ENCODE measurements around the gene GGTLC1.

GGTLC1 gene

GRCh38 chr20:23966298-23966697 lies 22.3 kb downstream of the GGTLC1 start:
- Histone ChIP-seq H3K36me3 (ENCODE audit: insufficient read depth, low read length) (no peaks in the 10 kb centered on the region), H3K4me1 (ENCODE audit: insufficient read depth, low read length) (no peaks in the 10 kb centered on the region), H3K9ac (ENCODE audit: low read depth, low read length) (no peak overlapping the region), H3K9me3 (ENCODE audit: control insufficient read depth, insufficient read depth, low read length) (peaks cover 7% of the 10 kb centered on the region)

GRCh38 chr20:23963941-23964340 lies 24.6 kb downstream of the GGTLC1 start:
- peaks cover 11% of the 10 kb centered on the region for H3K9me3 ChIP-seq (ENCODE audit: control insufficient read depth, insufficient read depth, low read length)
- no peak overlapping the region for H3K9ac ChIP-seq (ENCODE audit: low read depth, low read length)
- no peaks in the 10 kb centered on the region for H3K36me3 ChIP-seq (ENCODE audit: insufficient read depth, low read length)
- no peaks in the 10 kb centered on the region for H3K4me1 ChIP-seq (ENCODE audit: insufficient read depth, low read length)

GRCh38 chr20:23962272-23962671 lies 26.3 kb downstream of the GGTLC1 start:
- Histone ChIP-seq H3K9ac (ENCODE audit: low read depth, low read length) (no peak overlapping the region), H3K36me3 (ENCODE audit: insufficient read depth, low read length) (no peaks in the 10 kb centered on the region), H3K4me1 (ENCODE audit: insufficient read depth, low read length) (no peaks in the 10 kb centered on the region), H3K9me3 (ENCODE audit: control insufficient read depth, insufficient read depth, low read length) (peaks cover 11% of the 10 kb centered on the region)

- Histone ChIP-seq H3K9me3 (ENCODE audit: control insufficient read depth, insufficient read depth, low read length) (peaks cover 5% of the 10 kb centered on the region), H3K4me1 (ENCODE audit: insufficient read depth, low read length) (peaks cover 17% of the 10 kb centered on the region; the same call in 1 of the 2 replicates), H3K9ac (ENCODE audit: low read depth, low read length) (no peak overlapping the region), H3K36me3 (ENCODE audit: insufficient read depth, low read length) (no peaks in the 10 kb centered on the region)
Observed at GRCh38 chr20:23959054-23959453, 29.5 kb downstream of the GGTLC1 start.

GRCh38 chr20:23955896-23956295 lies 32.7 kb downstream of the GGTLC1 start:
- no peaks in the 10 kb centered on the region for H3K36me3 ChIP-seq (ENCODE audit: insufficient read depth, low read length)
- no peak overlapping the region for H3K9ac ChIP-seq (ENCODE audit: low read depth, low read length)
- H3K4me1 ChIP-seq (ENCODE audit: insufficient read depth, low read length) = peaks cover 17% of the 10 kb centered on the region; the same call in 1 of the 2 replicates
- H3K9me3 ChIP-seq (ENCODE audit: control insufficient read depth, insufficient read depth, low read length) = peaks cover 5% of the 10 kb centered on the region

GRCh38 chr20:23954008-23954745 lies 34.4 kb downstream of the GGTLC1 start:
- Histone ChIP-seq H3K36me3 (ENCODE audit: insufficient read depth, low read length) (no peaks in the 10 kb centered on the region), H3K9ac (ENCODE audit: low read depth, low read length) (no peak overlapping the region), H3K4me1 (ENCODE audit: insufficient read depth, low read length) (peaks cover 17% of the 10 kb centered on the region; the same call in 1 of the 2 replicates)

GRCh38 chr20:23946206-23946605 lies 42.4 kb downstream of the GGTLC1 start:
- H3K9me3 ChIP-seq (ENCODE audit: control insufficient read depth, insufficient read depth, low read length) = no peaks in the 10 kb centered on the region
- no peak overlapping the region for H3K9ac ChIP-seq (ENCODE audit: low read depth, low read length)
- no peaks in the 10 kb centered on the region for H3K4me1 ChIP-seq (ENCODE audit: insufficient read depth, low read length)
- no peaks in the 10 kb centered on the region for H3K36me3 ChIP-seq (ENCODE audit: insufficient read depth, low read length)

More at GRCh38 chr20:23954008-23954745, 34.4 kb downstream of the GGTLC1 start:
- H3K9me3 ChIP-seq (ENCODE audit: control insufficient read depth, insufficient read depth, low read length) = no peaks in the 10 kb centered on the region

- no peak overlapping the region for H3K9ac ChIP-seq (ENCODE audit: low read depth, low read length)
- H3K4me1 ChIP-seq (ENCODE audit: insufficient read depth, low read length) = no peaks in the 10 kb centered on the region
- H3K9me3 ChIP-seq (ENCODE audit: control insufficient read depth, insufficient read depth, low read length) = no peaks in the 10 kb centered on the region
- H3K36me3 ChIP-seq (ENCODE audit: insufficient read depth, low read length) = no peaks in the 10 kb centered on the region
Observed at GRCh38 chr20:23943304-23943703, 45.3 kb downstream of the GGTLC1 start.

GRCh38 chr20:23939641-23940040 lies 48.9 kb downstream of the GGTLC1 start:
- Histone ChIP-seq H3K36me3 (ENCODE audit: insufficient read depth, low read length) (no peaks in the 10 kb centered on the region), H3K9ac (ENCODE audit: low read depth, low read length) (no peak overlapping the region), H3K4me1 (ENCODE audit: insufficient read depth, low read length) (no peaks in the 10 kb centered on the region), H3K9me3 (ENCODE audit: control insufficient read depth, insufficient read depth, low read length) (no peaks in the 10 kb centered on the region)

GRCh38 chr20:23939063-23939462 lies 49.5 kb downstream of the GGTLC1 start:
- H3K36me3 ChIP-seq (ENCODE audit: insufficient read depth, low read length) = no peaks in the 10 kb centered on the region
- H3K9me3 ChIP-seq (ENCODE audit: control insufficient read depth, insufficient read depth, low read length) = no peaks in the 10 kb centered on the region
- no peak overlapping the region for H3K9ac ChIP-seq (ENCODE audit: low read depth, low read length)
- no peaks in the 10 kb centered on the region for H3K4me1 ChIP-seq (ENCODE audit: insufficient read depth, low read length)

- no peaks in the 10 kb centered on the region for H3K4me1 ChIP-seq (ENCODE audit: insufficient read depth, low read length)
- no peak overlapping the region for H3K9ac ChIP-seq (ENCODE audit: low read depth, low read length)
- no peaks in the 10 kb centered on the region for H3K9me3 ChIP-seq (ENCODE audit: control insufficient read depth, insufficient read depth, low read length)
- H3K36me3 ChIP-seq (ENCODE audit: insufficient read depth, low read length) = no peaks in the 10 kb centered on the region
Observed at GRCh38 chr20:23938118-23938438, 50.5 kb downstream of the GGTLC1 start.

- H3K9ac ChIP-seq (ENCODE audit: low read depth, low read length) = no peak overlapping the region
- H3K4me1 ChIP-seq (ENCODE audit: insufficient read depth, low read length) = no peaks in the 10 kb centered on the region
- H3K9me3 ChIP-seq (ENCODE audit: control insufficient read depth, insufficient read depth, low read length) = no peaks in the 10 kb centered on the region
- H3K36me3 ChIP-seq (ENCODE audit: insufficient read depth, low read length) = no peaks in the 10 kb centered on the region
Observed at GRCh38 chr20:23937303-23938117, 51.1 kb downstream of the GGTLC1 start.
